ENCODE data around the gene KIF26B. TPM values are rescaled to one million over a fixed set of nuclear protein-coding genes. Genes with fewer than 3 reads are reported as not detected.

The KIF26B gene
- total RNA-seq, 1 donor from 2014 or later = 3.4 TPM

DNA sequence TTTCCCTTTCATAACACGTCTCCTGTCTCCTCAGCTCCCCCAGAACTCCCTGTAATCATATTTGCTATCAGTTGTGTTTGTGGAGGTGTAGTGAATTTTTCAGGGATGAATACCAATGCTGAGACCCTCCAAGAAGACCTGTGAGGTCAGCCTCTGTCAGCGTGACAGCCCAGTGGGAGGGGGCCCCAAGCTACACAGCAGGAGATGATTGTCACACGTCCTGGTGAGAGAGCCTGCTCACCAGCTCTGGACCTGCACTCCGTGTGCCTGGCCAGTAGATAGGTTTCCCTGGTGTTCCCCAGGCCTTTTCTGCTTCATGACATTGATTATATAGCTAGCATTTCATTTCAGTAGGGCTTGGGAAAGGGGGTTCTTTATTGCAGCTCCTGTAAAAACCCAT is 421.5 kb downstream of the KIF26B start:
- Mint-ChIP-seq H3K4me1 (ENCODE audit: unreplicated experiment) (peaks cover 26% of the 10 kb centered on the region), H3K36me3 (ENCODE audit: low read depth, unreplicated experiment) (no peaks in the 10 kb centered on the region)
- TF ChIP-seq, protein P1, sequence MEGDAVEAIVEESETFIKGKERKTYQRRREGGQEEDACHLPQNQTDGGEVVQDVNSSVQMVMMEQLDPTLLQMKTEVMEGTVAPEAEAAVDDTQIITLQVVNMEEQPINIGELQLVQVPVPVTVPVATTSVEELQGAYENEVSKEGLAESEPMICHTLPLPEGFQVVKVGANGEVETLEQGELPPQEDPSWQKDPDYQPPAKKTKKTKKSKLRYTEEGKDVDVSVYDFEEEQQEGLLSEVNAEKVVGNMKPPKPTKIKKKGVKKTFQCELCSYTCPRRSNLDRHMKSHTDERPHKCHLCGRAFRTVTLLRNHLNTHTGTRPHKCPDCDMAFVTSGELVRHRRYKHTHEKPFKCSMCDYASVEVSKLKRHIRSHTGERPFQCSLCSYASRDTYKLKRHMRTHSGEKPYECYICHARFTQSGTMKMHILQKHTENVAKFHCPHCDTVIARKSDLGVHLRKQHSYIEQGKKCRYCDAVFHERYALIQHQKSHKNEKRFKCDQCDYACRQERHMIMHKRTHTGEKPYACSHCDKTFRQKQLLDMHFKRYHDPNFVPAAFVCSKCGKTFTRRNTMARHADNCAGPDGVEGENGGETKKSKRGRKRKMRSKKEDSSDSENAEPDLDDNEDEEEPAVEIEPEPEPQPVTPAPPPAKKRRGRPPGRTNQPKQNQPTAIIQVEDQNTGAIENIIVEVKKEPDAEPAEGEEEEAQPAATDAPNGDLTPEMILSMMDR (IDR thresholded peaks at IDR 0.05; ENCODE audit: unreplicated experiment) = no peak

DNA sequence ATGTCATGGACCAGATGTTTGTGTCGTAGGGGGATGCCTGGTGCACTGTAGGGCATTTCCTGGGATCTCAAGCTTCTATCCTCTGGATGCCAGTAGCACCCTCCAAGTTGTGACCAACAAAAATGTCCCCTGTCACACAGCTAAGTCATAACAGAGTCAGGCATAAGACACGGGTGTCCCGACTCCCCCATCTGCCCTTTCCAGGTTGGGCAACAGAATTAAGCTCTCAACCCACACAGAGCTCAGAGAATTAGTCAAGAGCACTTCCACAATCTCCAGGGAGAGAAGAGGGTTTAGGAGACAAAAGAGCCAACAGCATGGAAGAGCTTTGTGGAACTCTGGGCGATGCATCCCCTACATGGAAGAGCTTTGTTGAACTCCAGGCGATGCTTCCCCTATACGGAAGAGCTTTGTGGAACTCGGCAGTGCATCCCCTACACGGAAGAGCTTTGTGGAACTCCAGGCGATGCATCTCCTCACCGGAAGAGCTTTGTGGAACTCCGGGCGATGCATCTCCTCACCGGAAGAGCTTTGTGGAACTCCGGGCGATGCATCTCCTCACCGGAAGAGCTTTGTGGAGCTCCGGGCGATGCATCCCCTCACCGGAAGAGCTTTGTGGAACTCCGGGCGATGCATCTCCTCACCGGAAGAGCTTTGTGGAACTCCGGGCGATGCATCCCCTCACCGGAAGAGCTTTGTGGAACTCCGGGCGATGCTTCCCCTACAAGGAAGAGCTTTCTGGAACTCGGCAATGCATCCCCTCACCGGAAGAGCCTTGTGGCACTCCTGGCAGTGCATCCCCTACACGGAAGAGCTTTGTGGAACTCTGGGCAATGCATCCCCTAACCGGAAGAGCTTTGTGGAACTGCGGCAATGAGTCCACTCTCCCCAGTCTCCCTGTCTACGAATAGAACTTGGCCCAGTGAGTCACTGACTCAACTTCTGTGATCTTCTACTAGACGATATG is 422.7 kb downstream of the KIF26B start:
- Mint-ChIP-seq H3K27me3 (ENCODE audit: unreplicated experiment) (peaks cover 8% of the 10 kb centered on the region), H3K4me3 (ENCODE audit: unreplicated experiment) (no peak overlapping the region), H3K27ac (ENCODE audit: unreplicated experiment) (no peak overlapping the region), H3K9me3 (ENCODE audit: unreplicated experiment) (no peaks in the 10 kb centered on the region), H3K36me3 (ENCODE audit: low read depth, unreplicated experiment) (no peaks in the 10 kb centered on the region), H3K4me1 (ENCODE audit: unreplicated experiment) (peaks cover 31% of the 10 kb centered on the region)
- TF ChIP-seq, protein P1 (IDR thresholded peaks at IDR 0.05; ENCODE audit: unreplicated experiment) = no peak
- no peak for DNase-seq (ENCODE audit: low spot score)

More for the DNA sequence above, 421.5 kb downstream of the KIF26B start:
- no peak for DNase-seq (ENCODE audit: low spot score)
- no peak overlapping the region for H3K27ac Mint-ChIP-seq (ENCODE audit: unreplicated experiment)
- no peak overlapping the region for H3K4me3 Mint-ChIP-seq (ENCODE audit: unreplicated experiment)
- peaks cover 8% of the 10 kb centered on the region for H3K27me3 Mint-ChIP-seq (ENCODE audit: unreplicated experiment)
- H3K9me3 Mint-ChIP-seq (ENCODE audit: unreplicated experiment) = no peaks in the 10 kb centered on the region

DNA sequence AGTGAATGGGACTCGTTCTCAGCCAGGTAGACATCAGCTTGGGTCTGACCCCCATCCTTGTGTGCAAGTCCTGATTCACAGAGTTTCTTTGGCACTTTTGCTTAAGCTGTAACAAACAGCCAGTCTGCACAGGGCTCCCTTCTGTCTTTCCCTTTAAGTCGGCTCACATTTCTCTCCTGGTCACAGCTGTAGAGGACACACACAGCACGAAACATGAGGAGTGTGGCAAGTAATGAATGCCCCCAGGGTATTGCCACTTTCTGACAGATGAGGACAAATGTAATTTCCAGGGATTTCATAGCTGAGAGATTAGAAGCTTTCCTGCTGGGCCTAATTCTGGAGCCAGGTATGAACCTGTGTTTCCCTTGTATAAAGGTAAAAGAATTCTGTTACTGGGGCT is 423.5 kb downstream of the KIF26B start:
- no peak overlapping the region for H3K27ac Mint-ChIP-seq (ENCODE audit: unreplicated experiment)
- no peak overlapping the region for H3K4me3 Mint-ChIP-seq (ENCODE audit: unreplicated experiment)
- TF ChIP-seq, protein P1 (IDR thresholded peaks at IDR 0.05; ENCODE audit: unreplicated experiment) = no peak
- H3K9me3 Mint-ChIP-seq (ENCODE audit: unreplicated experiment) = no peaks in the 10 kb centered on the region
- H3K27me3 Mint-ChIP-seq (ENCODE audit: unreplicated experiment) = peaks cover 5% of the 10 kb centered on the region
- no peak for DNase-seq (ENCODE audit: low spot score)
- no peaks in the 10 kb centered on the region for H3K36me3 Mint-ChIP-seq (ENCODE audit: low read depth, unreplicated experiment)
- peaks cover 31% of the 10 kb centered on the region for H3K4me1 Mint-ChIP-seq (ENCODE audit: unreplicated experiment)

DNA sequence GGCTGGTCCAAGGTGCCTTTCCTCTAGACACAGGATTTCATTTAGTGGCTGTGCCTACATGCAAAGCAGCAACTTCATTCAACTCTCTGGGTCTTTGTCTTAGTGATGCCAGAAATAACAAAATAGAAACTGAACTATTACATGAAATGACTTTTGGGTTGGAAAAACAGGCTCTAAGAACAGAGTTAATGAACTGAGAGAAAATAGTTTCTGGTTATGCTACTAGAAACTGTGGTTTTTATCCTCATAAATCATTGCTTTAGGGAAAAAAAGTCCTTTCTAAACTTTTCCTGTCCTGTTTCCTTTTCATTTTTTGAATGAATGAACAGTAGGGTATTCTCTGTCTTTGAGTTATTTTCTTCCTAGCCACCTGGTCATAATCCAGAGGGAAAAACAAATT is 424.0 kb downstream of the KIF26B start:
- no peak overlapping the region for H3K4me3 Mint-ChIP-seq (ENCODE audit: unreplicated experiment)
- DNase-seq (ENCODE audit: low spot score) = no peak
- H3K36me3 Mint-ChIP-seq (ENCODE audit: low read depth, unreplicated experiment) = no peaks in the 10 kb centered on the region
- TF ChIP-seq, protein P1 (IDR thresholded peaks at IDR 0.05; ENCODE audit: unreplicated experiment) = no peak
- H3K27ac Mint-ChIP-seq (ENCODE audit: unreplicated experiment) = no peak overlapping the region
- H3K9me3 Mint-ChIP-seq (ENCODE audit: unreplicated experiment) = no peaks in the 10 kb centered on the region
- H3K27me3 Mint-ChIP-seq (ENCODE audit: unreplicated experiment) = peaks cover 5% of the 10 kb centered on the region
- H3K4me1 Mint-ChIP-seq (ENCODE audit: unreplicated experiment) = peaks cover 31% of the 10 kb centered on the region

DNA sequence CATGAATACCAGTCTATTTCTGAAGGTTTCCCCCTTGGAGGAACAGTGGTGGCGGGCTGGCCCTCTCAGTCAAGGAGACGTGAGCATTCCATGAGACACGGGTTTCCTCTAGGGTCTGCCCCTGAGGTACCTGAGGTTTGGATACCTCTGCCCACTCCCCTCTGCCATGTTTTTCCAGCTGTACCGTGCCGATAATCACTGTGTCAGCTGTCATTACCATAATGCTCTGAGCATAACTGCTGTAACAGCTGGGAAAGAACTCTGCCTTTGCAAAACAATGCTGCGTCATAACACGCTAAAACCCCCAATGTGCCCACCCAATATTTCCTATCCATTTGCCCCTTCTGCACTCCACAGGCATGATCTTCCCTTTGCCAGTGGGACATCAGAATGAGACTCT is 425.1 kb downstream of the KIF26B start:
- H3K27ac Mint-ChIP-seq (ENCODE audit: unreplicated experiment) = no peak overlapping the region
- H3K4me3 Mint-ChIP-seq (ENCODE audit: unreplicated experiment) = no peak overlapping the region
- H3K4me1 Mint-ChIP-seq (ENCODE audit: unreplicated experiment) = peaks cover 31% of the 10 kb centered on the region
- peaks cover 5% of the 10 kb centered on the region for H3K27me3 Mint-ChIP-seq (ENCODE audit: unreplicated experiment)
- TF ChIP-seq, protein P1 (IDR thresholded peaks at IDR 0.05; ENCODE audit: unreplicated experiment) = no peak
- no peaks in the 10 kb centered on the region for H3K9me3 Mint-ChIP-seq (ENCODE audit: unreplicated experiment)
- no peak for DNase-seq (ENCODE audit: low spot score)
- H3K36me3 Mint-ChIP-seq (ENCODE audit: low read depth, unreplicated experiment) = no peaks in the 10 kb centered on the region
